Posterior cingulate gyrus (tissue), 11 donors: ENCODE data around the gene ELFN2.

Experiments
- DNase-seq, 10 donors: peaks; one replicate each; pipeline versions ENCODE4 v3.0.0 to v3.0.0-alpha.2; 2020 to 2021; ENCODE audit warnings: mixed read lengths in 3 of 10
- intact Hi-C: fragments of 100-400 bp; cut with DNase I; formaldehyde crosslinking; loops from one replicate; pipeline ENCODE4 v1.15.1; 2023

ELFN2 gene

DNA sequence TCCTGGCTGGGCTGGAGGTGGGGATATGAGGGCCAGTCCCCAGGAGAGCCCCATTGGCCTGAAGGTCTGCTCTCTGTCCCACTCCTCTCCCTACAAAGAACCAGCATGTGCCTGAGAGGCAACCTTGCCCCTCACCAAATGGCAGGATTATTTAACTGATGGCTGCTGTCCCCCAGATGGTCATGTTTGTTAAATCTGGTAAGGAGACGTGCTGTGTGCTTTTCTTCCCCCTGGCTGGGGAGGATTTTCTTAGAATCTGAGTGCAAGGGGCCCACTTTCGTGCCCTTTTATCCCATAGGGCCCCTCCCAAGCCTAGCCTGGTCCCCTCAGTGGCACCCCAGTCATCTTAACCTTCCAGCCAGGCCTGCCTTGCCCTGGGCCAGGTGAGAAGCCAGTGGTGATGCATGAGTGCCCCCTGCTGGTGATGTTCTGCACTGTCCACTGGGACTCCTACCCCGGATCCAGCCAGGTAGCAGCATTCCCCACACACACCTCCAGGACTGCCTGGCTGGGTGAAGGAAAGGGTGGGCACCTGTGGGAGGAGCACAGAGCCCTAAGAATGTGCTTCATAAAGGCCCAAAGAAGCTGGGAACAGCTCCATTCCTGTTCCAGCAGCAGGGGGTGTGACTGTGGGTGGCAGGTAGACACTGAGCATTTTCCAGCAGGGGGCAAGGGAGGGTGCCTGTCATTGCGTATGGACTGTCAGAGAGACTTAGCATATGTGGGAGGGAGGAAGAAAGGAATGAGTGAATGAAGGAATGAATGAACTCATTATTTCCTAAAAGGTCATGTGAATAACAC lies 30.0 kb upstream of the ELFN2 start:
- intact Hi-C loops = loop anchor here (1.0 kb wide), 1 partner anchor 140 kb away; no protein-coding TSS in a partner anchor
- DNase-seq = peak; percentile 55 to 95 (median 79)

DNA sequence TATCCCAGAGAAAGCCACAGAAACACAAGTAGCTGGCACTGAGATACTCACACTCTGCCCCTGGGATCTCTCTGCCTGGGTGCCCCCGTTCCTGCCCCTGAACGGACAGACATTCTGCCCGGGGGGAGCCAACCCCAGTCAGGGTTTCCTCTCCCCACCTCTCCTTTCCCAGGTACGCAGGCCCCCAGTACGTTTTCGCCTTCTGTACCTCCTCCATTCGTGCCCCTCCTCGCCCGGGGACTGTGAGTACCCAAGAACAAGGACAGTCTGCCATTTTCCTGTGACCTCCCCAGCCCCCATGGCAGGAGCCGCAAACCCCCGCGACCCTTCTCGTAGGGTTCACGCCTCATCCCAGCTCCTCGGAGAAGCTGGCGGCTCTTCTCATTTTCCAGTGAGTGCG lies 29.1 kb upstream of the ELFN2 start:
- intact Hi-C loops = no loop called here
- DNase-seq = peak in 1 of 10 donors; percentile 72

DNA sequence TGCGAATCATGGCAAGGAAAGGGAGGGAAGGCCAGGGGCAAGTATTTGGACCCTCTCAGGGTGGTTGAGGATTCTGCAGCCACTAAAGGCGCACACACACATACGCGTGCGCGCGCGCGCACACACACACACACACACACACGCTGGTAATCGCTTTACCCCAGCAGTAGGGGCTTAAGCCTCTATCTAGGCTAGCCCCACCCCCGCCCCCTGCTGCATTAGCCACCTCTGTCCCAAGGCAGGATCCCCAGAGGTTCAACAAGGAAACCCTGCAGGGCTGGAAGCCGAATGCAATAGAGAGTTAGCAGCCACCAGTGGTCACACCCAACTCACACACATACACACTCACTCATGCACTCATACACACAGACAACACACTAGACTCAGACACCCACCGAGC lies 28.6 kb upstream of the ELFN2 start:
- DNase-seq = peak in 1 of 10 donors; percentile 17
- intact Hi-C loops = no loop called here

DNA sequence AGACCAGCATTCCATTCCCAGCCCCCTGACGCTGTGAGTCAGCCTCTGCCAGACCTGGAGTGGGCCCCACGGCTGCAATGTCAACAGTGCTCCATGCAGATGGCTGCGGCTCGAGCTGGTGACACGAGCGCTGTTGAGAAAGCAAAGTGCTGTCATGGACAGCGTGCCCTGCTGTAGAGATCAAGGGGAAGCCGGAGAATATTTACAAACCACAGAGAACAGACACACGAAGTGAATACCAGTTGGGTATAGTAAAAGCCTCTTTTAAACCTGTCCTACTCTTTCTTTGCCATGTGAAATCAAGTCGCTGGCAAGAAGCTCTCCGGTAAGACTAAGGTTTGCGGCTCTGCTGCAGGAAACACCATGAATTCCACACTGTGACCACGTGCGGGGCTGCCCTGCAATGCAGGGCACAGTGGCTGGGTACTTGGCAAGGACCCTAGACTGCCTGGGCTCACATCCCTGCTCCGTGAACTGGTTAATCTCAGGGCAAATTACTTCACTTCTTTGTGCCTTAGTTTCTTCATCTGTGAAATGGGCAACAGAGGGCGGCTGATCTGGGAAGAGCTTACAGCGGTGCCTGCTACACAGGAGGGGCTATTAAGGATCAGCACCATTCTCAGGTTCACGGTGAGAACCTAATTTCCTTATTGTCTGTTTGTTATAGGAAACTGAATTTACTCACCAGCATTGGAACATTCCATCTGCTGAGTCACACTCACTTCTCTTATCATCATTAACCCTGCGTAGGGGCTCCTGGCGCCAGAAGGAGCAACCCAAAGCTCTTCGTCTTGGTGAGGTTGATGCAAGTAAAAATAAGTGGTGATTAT lies 27.8 kb upstream of the ELFN2 start:
- intact Hi-C loops = no loop called here
- DNase-seq = peak in 1 of 10 donors; percentile 82

DNA sequence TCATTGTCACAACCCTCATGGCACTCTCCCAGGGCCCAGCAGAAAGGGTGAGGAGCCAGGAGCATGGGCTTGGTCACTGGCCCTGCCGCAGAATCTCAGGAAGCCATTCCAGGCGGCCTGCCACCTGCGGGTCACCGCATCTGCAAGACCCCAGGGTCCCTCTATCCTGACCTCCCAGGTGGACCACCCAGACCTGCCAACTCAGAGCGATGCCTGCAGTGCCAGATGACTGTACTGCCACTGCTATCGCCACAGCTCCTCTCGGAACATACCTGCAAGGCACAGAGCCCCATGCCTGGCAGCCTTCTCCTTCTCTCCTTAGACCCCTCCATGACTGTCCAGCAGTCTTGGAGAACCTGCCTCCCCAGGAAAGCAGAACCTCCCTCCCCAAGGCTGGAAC lies 26.4 kb upstream of the ELFN2 start:
- intact Hi-C loops = no loop called here
- peak in 1 of 10 donors; percentile 65 for DNase-seq

DNA sequence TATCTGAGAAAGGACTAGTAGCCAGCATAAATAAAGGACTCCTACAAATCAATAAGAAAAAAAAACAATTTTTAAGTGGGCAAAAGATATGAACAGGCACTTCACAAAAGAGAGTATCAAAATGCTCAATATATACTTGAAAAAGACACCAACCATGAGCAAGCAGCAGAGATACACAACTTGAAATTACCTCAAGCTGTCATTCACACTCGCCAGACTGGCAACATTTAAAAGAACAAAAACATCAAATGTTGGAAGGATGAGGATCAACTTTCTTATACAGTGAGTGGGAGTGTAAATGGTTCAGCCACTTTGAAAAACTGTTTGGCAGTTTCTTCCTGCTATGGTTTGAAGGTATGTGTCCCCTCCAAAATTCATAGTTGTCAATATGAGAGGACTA lies 23.9 kb upstream of the ELFN2 start:
- DNase-seq = no peak
- intact Hi-C loops = no loop called here

DNA sequence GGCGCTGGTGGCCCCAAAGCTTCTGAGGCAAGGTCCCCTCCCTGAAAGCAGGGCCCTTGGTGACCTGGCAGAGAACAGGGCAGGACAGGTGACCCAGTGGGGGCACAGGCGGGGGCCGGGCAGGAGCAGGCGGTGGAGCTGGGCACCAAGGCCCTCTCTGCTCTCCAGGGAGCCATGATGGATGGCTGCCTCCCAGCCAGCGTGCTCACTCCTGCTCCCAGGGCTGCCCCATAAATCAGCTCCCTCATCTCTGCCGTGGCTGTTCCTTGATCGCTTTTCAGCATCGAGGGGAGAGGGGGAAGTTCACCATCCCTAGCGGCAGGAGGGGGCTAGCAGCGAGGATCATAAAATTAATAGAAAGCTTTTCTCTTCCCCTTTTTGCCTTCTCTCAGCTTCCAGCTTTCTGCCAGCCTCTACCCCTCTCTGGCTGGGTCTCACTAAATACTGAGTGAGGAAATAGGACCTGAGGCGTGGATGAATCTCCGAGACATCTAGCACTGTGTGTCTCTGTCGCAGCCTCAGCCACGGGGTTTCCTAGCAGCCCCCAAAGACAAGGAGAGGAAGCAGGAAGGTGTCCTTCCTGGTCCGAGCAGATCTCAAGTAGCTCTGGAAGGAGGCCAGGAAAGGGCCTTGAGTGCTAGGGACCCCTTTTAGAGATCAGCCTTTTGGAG lies 22.2 kb upstream of the ELFN2 start:
- DNase-seq = peak in 1 of 10 donors; percentile 64
- intact Hi-C loops = no loop called here

DNA sequence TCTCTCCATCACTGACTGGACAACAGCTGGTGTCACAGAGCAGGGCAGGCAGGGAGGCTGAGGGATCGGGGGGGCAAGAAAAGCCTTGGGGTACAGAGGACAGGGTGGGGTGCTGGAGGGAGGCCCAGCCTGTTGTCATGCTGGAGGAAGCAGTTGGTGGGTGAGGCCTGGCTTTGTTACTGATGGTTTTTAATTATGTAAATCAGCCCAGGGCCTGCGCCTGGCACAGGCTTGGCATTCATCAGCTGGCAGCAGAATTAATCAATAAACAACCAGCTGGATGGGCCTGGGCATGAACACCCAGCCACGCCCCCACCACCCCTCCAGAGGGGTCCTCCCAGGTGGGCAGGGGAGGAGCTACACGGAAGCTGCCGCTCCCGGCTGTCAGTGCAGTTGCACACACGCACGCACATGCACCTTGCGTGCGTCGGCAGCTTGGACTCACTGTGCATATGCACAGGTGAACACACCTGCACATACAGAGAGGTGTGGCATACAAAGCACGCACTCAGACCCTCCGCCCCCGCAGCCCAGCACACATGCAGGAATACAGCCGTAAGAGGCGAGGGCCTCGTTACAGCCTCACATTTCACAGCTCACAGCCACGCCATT lies 21.3 kb upstream of the ELFN2 start:
- intact Hi-C loops = no loop called here
- peak in 2 of 10 donors; percentile 79 to 81 for DNase-seq

DNA sequence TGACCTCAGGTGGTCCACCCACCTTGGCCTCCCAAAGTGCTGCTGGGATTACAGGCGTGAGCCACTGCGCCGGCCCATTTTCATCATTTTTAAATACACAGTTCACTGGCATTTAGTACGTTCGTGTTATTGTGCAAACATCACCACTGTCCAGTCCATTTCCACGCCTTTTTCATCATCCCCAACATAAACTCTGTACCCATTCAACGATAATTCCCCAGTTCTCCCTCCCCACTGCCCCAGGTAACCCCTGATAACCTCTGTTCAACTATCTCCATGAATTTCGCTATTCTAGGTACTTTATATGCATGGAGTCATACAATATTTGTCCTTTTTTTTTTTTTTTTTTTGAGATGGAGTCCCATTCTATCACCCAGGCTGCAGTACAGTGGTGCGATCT lies 18.2 kb upstream of the ELFN2 start:
- DNase-seq = no peak
- intact Hi-C loops = no loop called here

DNA sequence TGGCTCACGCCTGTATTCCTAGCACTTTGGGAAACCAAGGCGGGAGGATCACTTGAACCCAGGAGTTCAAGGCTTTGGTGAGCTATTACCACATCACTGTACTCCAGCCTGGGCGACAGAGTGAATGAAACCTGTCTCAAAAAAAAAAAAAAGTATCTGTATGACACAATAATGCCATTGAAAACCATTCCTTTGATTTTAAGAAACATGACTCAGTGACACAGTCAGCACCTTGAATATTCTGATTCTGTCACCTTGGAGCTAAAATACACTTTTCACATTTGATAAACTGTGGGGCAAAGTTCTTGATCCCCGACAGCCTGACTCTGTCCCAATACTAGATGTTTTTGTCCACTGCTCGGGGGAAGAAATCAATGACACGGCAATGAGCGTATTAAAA lies 16.7 kb upstream of the ELFN2 start:
- intact Hi-C loops = no loop called here
- DNase-seq = peak in 1 of 10 donors; percentile 0

DNA sequence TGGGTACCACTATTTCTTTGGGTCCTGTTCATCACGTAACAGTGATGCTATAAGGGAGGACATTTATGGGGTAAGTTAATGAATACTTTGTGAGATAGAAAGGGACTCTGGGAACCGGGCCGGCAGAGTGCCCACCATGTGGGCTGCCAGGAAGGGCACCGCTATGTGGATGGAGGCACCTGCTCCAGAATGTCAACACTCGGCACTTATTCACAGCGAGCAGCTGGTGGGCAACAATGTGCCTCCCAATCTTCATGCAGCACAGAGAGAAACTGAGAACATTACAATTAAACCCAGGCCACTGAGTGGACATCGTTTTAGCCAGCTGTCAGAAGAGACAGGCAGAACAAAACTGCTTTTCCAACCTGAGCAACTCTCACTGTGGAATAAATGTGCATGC lies 15.8 kb upstream of the ELFN2 start:
- intact Hi-C loops = no loop called here
- peak in 3 of 10 donors; percentile 44 to 69 (median 55) for DNase-seq

DNA sequence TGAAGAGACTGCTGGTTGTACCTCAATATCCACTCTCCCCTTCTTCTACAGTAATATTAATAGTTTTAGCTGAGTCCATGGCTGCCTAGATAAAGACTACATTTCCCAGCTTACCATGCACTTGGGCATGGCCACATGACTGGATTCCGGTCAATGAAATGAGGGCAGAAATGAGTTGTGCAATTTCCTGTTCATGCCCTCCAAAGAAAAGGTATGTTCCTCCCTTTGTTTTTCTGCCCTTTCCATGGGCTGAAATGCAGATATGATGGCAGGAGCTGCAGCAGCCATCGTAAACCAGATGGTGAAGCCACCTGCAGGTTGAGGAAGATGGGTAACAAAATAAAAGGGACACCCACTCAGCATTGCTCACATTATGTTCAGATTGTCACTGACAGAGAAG lies 15.3 kb upstream of the ELFN2 start:
- peak in 2 of 10 donors; percentile 2 to 16 for DNase-seq
- intact Hi-C loops = no loop called here

DNA sequence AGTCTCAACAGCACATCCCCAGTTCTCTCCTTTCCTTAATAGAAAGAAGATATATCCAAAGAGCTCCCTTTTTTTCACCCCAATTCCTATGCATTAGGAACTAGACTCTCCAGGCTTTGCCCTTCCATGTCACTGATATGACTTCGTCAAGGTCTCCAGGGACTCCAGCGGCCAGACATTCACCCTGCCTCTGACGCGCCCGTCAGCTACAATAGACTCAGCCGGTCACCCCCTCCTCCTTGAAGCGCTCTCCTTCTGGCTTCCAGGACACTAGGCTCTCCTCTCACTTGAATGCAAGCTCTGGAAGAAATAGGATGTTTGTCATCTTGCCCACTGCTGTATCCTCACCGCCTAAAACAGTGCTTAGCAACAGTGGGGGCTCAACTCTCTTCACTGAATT lies 14.9 kb upstream of the ELFN2 start:
- intact Hi-C loops = no loop called here
- DNase-seq = peak in 2 of 10 donors; percentile 13 to 19

DNA sequence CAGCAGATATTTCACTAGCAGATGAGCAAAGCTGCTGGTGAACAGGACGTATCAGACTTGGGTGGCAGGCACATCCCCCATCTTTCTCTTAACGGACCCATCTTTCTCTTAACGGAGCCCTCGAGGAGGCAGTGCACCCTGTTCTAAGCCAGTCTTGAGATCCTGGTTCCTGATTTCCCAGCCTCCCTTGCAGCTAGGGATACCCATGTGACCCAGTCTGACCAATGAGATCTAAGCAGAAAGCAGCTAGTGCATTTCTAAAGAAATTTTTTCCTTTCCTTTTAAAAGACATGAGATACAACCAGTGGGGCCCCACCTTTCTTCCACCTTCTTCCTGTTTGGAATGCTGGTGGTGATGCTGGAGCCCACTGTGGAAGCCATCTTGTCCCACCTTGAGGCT lies 13.6 kb upstream of the ELFN2 start:
- intact Hi-C loops = no loop called here
- peak in 2 of 10 donors; percentile 4 to 5 for DNase-seq

DNA sequence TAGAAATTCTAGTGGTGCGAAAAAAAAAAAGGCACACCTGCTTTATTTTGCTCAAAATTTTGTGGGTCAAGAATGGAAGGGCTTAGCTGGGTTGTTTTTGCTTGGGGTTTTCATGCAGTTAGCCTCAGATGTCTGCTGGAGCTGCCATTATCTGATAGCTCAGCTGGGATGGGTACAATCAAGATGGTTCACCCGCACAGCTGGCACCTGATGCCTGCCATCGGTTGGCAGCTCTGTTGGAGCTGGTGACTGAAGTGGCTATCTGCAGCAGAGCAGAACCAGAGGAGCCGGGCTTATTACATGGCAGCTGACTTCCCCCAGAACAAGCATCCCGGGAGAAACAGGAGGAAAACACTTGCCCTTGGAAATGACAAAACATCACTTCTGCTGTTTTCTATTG lies 12.1 kb upstream of the ELFN2 start:
- intact Hi-C loops = no loop called here
- peak in 2 of 10 donors; percentile 40 to 49 for DNase-seq

DNA sequence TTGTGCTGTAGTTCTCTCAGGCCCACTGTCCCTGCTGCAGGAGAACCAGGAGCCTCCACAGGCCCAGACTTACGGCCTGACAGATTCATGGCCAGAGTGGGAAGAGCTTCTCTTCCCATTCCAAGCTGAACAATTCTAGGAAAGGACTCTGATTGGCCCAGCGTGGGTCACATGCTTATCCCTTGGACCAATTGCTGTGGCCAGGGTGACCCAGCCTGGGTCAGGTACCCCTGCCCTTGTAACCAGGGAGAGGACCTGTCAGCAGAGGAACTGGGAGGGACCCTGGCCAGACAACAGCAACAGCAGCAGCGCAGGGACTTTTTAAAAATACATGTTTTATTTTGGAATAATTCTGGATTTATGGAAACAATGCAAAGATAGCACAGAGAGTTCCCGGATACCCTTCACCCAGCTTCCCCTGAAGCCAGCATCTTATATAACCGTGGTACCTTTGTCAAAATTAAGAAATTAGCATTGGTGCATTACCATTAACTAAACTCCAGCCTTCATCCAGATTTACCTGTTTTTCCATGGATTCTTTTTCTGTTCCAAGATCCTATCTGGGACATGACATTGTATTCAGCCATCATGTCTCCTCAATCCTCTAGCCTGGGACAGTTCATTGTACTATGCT lies 8.8 kb upstream of the ELFN2 start:
- peak in 2 of 10 donors; percentile 54 to 57 for DNase-seq
- intact Hi-C loops = no loop called here

DNA sequence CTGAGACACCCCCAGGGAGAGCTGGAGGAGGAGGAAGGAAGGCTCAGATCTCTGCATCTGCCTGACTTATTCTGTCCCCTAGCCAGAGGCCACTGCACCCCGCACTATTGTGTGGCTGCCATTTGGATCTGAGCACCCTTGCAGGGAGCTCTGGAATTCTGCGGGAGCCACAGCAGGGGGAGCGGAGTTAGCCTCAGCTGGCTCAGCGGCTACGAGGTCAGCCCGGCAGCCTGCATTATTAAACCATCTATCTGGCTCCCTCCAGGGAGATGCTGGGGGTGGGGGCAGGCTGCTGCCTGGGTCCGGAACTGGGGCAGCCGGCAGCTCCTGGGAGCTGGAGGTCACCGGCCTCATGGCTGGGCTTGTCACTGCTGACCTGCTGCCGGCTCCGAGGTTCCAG lies 6.5 kb upstream of the ELFN2 start:
- intact Hi-C loops = no loop called here
- peak in 1 of 10 donors; percentile 38 for DNase-seq

DNA sequence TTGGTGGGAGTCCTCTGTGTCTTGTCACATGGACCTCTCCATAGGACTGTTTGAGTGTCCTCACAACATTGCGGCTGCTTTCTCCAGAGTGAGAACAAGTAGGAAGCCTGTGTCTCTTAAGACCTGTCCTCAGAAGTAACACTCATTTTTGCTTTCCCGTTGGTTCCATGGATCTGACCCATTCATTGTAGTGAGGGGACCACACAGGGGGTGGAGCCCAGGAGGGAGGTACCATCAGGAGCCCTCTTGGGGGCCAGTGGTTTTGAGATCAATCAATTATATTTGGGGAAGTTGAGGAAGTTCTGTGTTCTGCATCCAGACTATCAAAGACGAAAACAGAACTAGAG lies 5.4 kb upstream of the ELFN2 start:
- no peak for DNase-seq
- intact Hi-C loops = no loop called here

DNA sequence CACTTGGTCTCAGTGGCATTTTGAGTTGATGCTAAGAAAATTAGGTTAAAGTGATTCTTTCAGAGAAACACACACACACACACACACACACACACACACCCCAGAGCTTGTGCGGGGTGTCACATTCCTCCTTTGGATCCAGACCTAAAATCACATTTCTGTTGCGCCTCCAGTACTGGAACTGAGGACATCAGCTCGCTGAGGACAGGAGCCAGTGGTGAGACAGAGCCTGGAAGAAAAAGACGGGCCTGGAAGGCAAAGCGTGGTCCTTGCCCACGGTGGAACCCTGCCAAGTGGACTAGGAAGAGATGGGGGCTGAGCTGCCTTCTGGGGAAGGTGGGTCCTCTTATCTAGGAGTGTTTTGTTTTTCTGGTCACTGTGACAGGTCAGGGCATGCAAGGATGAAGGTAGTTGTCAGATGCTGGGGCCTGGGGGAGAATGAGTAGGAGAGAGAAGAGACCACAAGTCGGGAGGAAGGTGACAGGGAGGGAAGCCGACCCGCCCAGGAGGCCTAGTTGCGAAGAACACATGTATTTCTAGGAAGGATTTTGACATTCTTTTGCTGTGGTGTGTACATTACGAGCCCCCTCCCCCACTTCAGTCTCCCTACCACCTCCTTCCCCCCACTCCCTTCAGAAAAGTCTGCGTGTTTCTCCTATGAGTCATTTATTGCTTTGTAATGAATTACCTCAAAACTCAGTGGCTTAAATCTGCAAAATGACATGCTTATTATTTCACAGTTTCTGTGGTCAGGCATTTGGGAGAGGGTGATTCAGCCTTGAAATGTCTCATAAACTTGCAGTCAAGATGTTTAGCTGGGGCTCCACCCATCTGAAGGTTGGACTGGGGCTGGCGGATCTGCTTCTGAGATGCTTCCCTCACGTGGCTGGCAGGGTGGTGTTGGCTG lies 4.8 kb upstream of the ELFN2 start:
- DNase-seq = no peak
- intact Hi-C loops = no loop called here
